HUES64 (cell line): ENCODE measurements around the gene SYNC.

Source experiments
- H3K27ac ChIP-seq: 2 replicates; pipeline ENCODE4 v1.7.0; 2013; ENCODE audit warnings: low read depth, low read length, inconsistent platforms
- H3K27me3 ChIP-seq: 2 replicates; pipeline ENCODE4 v1.6.1; 2013; ENCODE audit warnings: mild to moderate bottlenecking, low read length; ENCODE audit not compliant: insufficient read depth
- H3K36me3 ChIP-seq: 2 replicates; pipeline ENCODE4 v1.6.1; 2013; ENCODE audit warnings: mild to moderate bottlenecking, low read length; ENCODE audit not compliant: insufficient read depth
- H3K4me1 ChIP-seq: 2 replicates; pipeline ENCODE4 v1.6.1; 2013; ENCODE audit warnings: mild to moderate bottlenecking, low read length, moderate library complexity; ENCODE audit not compliant: insufficient read depth
- H3K4me3 ChIP-seq: 2 replicates; pipeline ENCODE4 v1.5.1; 2013; ENCODE audit warnings: mild to moderate bottlenecking, low read length, moderate library complexity
- H3K9ac ChIP-seq: 2 replicates; pipeline ENCODE4 v1.6.1; 2013; ENCODE audit warnings: mild to moderate bottlenecking, low read depth, low read length
- H3K9me3 ChIP-seq: 2 replicates; pipeline ENCODE4 v1.6.1; 2013; ENCODE audit warnings: low read depth, low read length; ENCODE audit not compliant: insufficient read depth
- WGBS: fragments of 150-250, 120-280 bp; methylation state at CpG from one replicate; pipeline ENCODE4 v1.1.7; 2013; ENCODE audit warnings: missing lambda C conversion rate; 5-methylcytosine and 5-hydroxymethylcytosine counted together

SYNC gene

DNA sequence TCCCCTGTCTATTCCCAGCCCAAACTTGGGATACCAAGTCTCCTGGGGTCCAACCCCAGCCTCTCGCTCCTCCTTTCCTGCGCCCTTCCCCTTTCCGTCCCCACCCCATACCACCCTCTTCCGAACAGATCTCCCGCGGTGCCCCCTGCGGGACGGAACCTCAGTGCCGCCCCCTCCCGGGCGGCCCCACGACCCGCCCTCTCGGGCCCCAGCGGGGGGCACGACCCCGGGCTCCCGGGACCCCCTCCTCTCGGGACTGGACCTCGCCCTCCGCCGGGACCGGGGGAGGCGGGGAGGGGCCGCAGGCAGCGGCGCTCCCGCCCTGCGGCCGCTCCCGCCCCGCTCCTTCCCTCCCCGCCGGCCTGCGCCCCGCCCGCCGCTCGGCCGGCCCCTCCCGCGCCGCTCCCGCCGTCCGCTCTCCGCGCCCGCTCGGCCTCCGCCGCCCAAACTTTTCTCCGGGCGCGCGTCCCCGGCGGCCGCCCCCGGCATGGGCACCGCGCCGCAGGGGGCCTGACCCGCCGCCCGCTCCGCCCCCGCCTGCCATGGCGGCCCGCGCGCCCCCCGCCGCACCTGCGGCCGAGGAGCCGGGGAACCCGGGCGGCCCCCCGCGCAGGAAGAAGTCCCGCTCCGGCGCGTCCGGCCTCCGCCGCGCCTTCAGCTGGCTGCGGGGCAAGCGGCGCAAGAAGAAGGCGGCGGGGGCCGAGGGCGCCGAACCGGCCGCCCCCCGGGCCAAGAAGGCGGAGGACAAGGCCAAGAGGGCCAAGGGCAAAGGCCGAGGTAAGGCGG, 39.0 kb upstream of the SYNC start:
- WGBS = under 1% methylated on average over 103 of the region's 103 CpGs
- Histone ChIP-seq H3K4me1 (peaks cover 34% of the 10 kb centered on the region), H3K27ac (peak overlapping the region; percentile 57), H3K9me3 (no peaks in the 10 kb centered on the region), H3K27me3 (peaks cover 14% of the 10 kb centered on the region), H3K9ac (peak overlapping the region; percentile 72), H3K36me3 (no peaks in the 10 kb centered on the region), H3K4me3 (peak overlapping the region; percentile 57)

- Histone ChIP-seq H3K27me3 (peaks cover 14% of the 10 kb centered on the region), H3K4me3 (peak overlapping the region; percentile 57), H3K27ac (peak overlapping the region; percentile 38; the same call in 1 of the 2 replicates), H3K9me3 (no peaks in the 10 kb centered on the region), H3K4me1 (peaks cover 37% of the 10 kb centered on the region), H3K36me3 (no peaks in the 10 kb centered on the region), H3K9ac (peak overlapping the region; percentile 42; the same call in 1 of the 2 replicates)
- 51% methylated on average over 10 of the region's 10 CpGs for WGBS
Observed at GRCh38 chr1:32741059-32741412, 38.5 kb upstream of the SYNC start.

GRCh38 chr1:32736812-32737791, 34.5 kb upstream of the SYNC start:
- peak overlapping the region; percentile 46; the same call in 1 of the 2 replicates for H3K27ac ChIP-seq
- peak overlapping the region; percentile 11; the same call in 1 of the 2 replicates for H3K4me3 ChIP-seq
- H3K27me3 ChIP-seq = peaks cover 19% of the 10 kb centered on the region
- H3K9ac ChIP-seq = no peak overlapping the region; the same call in 1 of the 2 replicates
- 29% methylated on average over 7 of the region's 7 CpGs for whole genome bisulfite sequencing
- no peaks in the 10 kb centered on the region for H3K36me3 ChIP-seq
- H3K9me3 ChIP-seq = no peaks in the 10 kb centered on the region
- H3K4me1 ChIP-seq = peaks cover 22% of the 10 kb centered on the region

DNA sequence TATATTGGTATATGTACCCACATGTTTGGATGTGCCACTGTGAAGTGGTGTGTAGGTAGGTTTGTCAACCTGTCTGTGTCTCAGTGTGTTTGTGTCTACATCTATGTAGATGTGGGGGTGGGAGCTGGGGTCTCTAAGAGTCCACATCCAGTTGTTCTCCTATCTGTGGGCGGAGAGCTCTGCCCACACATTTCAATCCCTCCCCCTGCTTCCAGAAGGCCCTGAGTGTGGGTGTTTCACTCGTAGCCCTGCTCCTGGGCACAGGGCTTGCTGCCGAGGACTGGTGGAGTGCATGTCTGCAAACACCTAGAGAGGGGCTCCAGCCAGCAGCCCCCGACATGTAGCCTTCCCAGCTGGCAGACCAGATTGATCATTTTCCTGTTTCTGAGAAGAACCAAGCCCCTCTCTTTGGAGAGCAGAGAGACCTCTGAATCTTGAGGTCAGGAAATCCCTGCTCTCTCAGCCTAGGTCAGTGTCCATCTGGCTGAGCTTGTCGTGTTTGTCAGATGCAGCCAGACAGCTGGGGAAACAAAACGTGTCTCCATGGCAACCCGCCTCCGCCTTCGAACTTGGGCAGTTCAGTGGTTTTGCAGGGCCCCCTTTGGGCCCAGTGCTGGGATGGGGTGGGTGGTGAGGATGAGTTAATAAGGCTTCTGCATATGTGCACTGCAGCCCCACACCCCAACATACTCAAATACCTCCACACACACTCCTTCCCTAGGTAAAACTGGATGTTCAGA, 31.2 kb upstream of the SYNC start:
- Histone ChIP-seq H3K4me3 (no peak overlapping the region), H3K36me3 (no peaks in the 10 kb centered on the region), H3K9me3 (no peaks in the 10 kb centered on the region), H3K9ac (no peak overlapping the region), H3K4me1 (peaks cover 15% of the 10 kb centered on the region), H3K27ac (no peak overlapping the region), H3K27me3 (peaks cover 5% of the 10 kb centered on the region)
- 66% methylated on average over 9 of the region's 9 CpGs for WGBS

DNA sequence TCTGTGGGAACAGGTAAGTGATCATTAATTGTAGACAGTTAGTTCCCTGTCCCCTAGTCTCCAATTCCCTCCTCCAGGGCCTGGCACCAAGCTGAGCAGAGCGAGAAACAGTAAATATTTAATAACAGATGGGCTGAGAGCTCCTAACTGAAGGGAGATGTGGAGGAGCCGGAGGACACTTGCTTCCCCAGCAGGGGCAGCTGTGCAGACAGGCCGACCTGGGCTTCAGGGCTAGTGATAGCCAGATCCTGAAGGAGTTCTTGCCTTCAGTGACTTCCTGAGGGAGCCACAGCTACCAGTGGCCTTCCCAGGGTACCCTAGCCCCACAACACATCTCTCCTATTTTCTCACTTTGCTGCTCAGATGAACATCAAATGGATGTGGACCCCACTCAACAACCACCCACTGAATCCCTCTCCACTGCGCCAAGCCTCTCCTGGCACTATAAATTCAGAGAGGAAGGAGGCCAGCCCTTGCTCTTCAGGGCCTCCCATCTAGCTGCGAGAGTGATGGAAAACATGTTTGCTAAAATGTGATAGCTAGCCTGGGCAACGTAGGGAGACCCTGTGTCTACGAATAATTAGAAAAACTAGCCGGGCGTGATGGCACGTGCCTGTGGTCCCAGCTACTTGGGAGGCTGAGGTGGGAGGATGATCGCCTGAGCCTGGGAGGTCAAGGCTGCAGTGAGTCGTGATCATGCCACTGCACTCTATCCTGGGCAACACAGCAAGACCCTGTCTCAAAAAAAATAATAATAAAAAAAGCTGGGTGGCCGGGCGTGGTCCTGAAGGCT, 26.9 kb upstream of the SYNC start:
- H3K27me3 ChIP-seq = no peaks in the 10 kb centered on the region
- H3K27ac ChIP-seq = no peak overlapping the region
- WGBS = 92% methylated on average over 14 of the region's 14 CpGs
- H3K36me3 ChIP-seq = no peaks in the 10 kb centered on the region
- H3K9me3 ChIP-seq = no peaks in the 10 kb centered on the region
- peaks cover 15% of the 10 kb centered on the region for H3K4me1 ChIP-seq
- no peak overlapping the region for H3K9ac ChIP-seq
- H3K4me3 ChIP-seq = no peak overlapping the region

GRCh38 chr1:32728413-32729077, 26.0 kb upstream of the SYNC start:
- H3K36me3 ChIP-seq = no peaks in the 10 kb centered on the region
- no peaks in the 10 kb centered on the region for H3K27me3 ChIP-seq
- H3K4me3 ChIP-seq = no peak overlapping the region
- peaks cover 16% of the 10 kb centered on the region for H3K4me1 ChIP-seq
- 92% methylated on average over 5 of the region's 7 CpGs for WGBS
- H3K9me3 ChIP-seq = no peaks in the 10 kb centered on the region
- H3K27ac ChIP-seq = no peak overlapping the region
- H3K9ac ChIP-seq = no peak overlapping the region

DNA sequence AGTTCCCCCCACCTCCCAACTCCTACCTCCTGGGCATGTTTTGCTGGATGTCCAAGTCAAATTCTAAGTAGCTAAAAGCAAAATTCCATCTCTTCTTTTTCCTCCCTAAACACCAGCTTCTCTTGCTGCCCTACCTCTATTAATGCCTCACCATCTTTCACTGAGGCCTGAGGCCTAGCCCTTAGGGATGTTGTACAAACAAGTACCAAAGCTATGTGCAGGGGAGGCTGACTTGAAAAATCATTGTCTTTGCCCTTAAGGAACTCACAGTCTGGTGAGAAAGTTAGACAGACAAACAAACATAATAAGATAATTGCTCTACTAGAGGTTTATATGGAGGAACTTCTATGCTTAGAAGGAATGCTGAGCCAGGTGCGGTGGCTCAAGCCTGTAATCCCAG, 25.3 kb upstream of the SYNC start:
- Histone ChIP-seq H3K27me3 (no peaks in the 10 kb centered on the region), H3K36me3 (no peaks in the 10 kb centered on the region), H3K4me3 (no peak overlapping the region), H3K9me3 (no peaks in the 10 kb centered on the region), H3K27ac (no peak overlapping the region), H3K9ac (no peak overlapping the region), H3K4me1 (peaks cover 16% of the 10 kb centered on the region)
- WGBS = 91% methylated on average over 1 of the region's 1 CpG

DNA sequence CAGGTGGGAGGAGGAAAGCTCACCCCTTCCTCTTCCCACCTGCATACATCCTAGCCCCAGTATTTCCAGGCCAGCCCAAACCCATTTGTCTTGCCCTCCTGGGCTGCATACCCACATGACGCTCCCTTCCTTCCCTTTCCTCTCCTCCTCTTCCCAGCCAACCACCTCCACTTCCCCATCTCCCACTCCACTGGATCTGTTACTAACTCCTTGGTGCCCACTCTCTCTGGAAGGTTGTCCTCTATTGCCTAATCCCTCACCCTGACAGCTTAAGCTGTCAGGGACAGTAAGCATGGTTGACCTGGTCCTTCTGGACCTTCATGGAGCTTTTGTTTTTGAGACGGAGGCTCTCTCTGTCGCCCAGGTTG, 23.0 kb upstream of the SYNC start:
- H3K4me1 ChIP-seq = peaks cover 14% of the 10 kb centered on the region
- H3K27me3 ChIP-seq = no peaks in the 10 kb centered on the region
- H3K27ac ChIP-seq = 0 out of 2 replicates have a peak overlapping the region, but pooled peaks have one; percentile 45
- H3K4me3 ChIP-seq = no peak overlapping the region
- 91% methylated on average over 3 of the region's 3 CpGs for WGBS
- H3K9me3 ChIP-seq = no peaks in the 10 kb centered on the region
- no peaks in the 10 kb centered on the region for H3K36me3 ChIP-seq
- no peak overlapping the region for H3K9ac ChIP-seq

DNA sequence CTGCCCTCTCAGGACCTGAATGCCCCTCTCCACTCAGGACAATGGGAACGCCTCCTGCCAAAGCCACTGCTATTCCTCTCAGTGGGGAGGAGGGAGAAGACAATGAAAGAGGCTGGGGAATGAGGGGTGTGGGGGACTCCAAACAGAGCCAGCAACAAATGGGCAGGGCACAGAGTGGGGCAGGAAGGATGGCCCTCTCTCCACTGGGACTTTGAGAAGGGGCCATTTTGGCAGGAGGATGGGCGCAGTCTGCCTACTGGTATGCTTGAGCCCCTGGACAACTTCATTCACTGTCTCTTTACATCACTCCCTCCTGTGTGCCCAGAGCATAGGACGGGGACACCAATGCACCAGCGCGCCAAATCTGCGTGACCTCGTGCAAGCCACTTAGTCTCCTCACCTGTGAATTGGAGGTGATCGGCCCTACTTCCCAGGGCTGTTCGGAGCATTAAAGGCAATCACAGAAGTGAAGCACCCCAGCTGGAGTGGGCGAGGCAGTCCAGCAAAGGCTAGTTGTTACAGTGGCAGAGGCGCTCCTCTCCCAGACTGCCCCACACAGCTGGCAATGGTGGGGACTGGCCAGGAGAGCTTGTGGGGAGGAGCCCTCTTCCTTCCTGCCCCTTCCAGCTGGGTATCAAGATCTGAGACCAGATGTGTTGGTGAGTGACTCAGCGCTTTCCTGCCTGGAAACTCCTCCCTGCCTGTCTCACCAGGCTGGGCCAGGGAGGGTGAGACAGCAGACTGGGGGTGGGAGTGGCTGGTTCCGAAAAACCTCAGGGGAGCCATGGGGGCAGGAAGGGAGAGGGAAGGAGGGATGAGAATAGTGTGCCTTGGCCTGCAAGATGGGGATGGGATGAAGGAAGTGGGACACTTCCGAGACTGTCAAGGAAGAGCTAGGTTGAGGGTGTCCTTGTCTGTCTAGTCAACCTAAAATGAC, 22.4 kb upstream of the SYNC start:
- H3K9ac ChIP-seq = peak overlapping the region; percentile 20; the same call in 1 of the 2 replicates
- H3K36me3 ChIP-seq = no peaks in the 10 kb centered on the region
- 74% methylated on average over 14 of the region's 14 CpGs for WGBS
- no peaks in the 10 kb centered on the region for H3K9me3 ChIP-seq
- H3K4me3 ChIP-seq = no peak overlapping the region
- H3K4me1 ChIP-seq = peaks cover 14% of the 10 kb centered on the region
- peak overlapping the region; percentile 45 for H3K27ac ChIP-seq
- no peaks in the 10 kb centered on the region for H3K27me3 ChIP-seq
